Jurkat, Clone E6-1 (cell line): ENCODE measurements around the gene COL6A2.

Experiments used
- DNase-seq: peaks from one replicate; pipeline ENCODE4 v3.0.0-alpha.2; 2011; ENCODE audit warnings: low read depth, low spot score
- H3K4me3 ChIP-seq: 2 replicates; pipeline ENCODE4 v1.5.1; 2011; ENCODE audit warnings: mild to moderate bottlenecking, low read length, control low read depth, moderate library complexity

The COL6A2 gene

DNA sequence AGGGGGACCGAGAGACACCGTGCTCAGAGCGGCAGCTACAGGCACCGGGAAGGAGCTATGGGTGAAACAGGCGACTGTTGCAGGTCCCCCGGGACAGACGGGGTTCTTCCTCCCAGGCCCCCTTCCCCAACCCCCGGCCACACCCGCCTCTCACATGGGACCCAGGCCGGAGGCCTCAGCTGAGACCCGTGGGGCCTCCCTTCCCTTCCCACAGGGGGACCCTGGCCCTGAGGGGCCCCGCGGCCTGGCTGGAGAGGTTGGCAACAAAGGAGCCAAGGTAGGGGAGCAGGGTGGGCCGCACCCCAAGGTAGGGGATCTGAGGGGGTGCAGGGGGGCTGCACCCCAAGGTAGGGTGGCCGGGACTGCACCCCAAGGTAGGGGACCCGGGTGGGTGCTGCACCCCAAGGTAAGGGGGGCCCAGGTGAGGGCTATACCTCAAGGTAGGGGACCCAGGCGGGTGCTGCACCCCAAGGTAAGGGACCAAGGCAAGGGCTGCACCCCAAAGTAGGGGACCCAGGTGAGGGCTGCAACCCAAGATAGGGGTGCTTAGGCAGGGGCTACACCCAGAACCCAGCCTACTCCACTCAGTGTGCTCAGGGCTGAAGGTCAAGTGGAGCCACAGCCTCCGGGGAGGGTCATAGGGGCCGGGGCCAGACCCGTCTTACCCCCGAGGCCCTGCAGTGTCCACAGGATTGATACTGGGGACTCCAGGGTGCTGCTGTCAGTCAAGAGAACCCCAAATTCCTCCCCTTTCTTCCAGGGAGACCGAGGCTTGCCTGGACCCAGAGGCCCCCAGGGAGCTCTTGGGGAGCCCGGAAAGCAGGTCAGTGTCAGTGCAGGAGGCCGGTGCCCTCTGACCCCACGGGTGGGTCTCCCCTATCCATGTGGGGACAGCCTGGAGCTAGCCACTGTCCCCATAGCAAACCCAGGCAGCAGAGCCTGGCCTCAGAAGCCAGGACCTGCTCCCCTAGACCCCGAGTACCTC is 22.7 kb downstream of the COL6A2 start:
- no peak for DNase-seq
- H3K4me3 ChIP-seq = no peak overlapping the region

DNA sequence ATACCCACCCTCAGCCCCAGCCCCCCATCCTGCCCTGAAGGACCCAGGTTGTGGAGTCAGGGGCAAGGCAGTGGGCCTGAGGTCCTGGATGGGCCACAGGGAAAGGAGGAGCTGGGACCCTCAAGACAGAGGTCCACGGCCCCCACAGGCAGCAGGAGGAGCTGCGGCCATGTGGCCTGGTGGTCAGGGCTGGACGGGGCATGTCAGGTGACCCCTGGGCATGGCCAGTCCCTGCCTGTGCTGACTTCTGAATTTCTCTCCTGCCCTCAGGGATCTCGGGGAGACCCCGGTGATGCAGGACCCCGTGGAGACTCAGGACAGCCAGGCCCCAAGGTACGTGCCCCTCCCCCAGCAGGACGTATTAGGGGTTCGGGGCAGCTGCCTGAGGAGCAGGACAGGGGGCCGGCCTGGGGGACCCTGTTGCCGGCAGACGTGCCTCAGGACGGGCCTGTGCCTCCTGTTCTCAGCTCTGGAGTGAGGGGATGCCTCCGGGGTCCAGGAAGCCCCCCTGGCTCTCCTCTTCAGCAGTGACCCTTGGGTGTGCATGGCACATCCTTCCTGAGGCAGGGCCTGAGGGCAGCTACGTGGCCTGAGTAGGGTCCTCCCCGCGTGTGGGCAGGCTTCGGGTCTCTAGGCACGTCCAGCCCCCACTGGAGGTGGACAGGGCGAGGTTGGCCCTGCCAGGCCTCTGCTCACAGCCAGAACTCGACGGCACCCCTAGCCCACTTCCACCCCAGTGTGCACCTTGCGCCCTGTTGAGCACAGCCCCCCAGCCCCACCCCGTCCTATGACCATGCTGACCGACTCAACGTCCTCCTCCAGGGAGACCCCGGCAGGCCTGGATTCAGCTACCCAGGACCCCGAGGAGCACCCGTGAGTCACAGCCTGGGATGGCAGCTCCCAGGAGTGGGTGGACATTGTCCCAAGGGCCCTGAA is 23.6 kb downstream of the COL6A2 start:
- no peak overlapping the region for H3K4me3 ChIP-seq
- no peak for DNase-seq

DNA sequence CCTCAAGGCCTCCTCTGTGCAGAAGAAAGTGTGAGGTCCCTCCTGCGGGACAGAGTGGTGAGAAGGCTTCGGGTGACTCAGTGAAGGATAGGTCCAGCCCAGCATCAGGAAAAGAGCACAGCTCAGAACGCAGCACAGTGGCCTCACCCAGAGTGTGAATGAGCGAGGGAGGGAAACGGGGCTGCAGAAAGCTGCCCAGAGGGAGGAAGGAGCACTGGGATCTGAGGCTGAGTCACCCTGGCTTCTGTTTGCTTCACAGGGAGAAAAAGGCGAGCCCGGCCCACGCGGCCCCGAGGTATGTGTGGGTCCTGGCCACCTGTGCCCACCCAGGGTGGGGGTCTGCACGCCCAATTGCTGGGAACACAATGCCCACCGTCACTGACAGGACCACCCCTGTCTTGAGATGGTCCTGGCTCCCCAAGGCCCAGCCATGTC is 24.3 kb downstream of the COL6A2 start:
- H3K4me3 ChIP-seq = no peak overlapping the region
- DNase-seq = no peak

DNA sequence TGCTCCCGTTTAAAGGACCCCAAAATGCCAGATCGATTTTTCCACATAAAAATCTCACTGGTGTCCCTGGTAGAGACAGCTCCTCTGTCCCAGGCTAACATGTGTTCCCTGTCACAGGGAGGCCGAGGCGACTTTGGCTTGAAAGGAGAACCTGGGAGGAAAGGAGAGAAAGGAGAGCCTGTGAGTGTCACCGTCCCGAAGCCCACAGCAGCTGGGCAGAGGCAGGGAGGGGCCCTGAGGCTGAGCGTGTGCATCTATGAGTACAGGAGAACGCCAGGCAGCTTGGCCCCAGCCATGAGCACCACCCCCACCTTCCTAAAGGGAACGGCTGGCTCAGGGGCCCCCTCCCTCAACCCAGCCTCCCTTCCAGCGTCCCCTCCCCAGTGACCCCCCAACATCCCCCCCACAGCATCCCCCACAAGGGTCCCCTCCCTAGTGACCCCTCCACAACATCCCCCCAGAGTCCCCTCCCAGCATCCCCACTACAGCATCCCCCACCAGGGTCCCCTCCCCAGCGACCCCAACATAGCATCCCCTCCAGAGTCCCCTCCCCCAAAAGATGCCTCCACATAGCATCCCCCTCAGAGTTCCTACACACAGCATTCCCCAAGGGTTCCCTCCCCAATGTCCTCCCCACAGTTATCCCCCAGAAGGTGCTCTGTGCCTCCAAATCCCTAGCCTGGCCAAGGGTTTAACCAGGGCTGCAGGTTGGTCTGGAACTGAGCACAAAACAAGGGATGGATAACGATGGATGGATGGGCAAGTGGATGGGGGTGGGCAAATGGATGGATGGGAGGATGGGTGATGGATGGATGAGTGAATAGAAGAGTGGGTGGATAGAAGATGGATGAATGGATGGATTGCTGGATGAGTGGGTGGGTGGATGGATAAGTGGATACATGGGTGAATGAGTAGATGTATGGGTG is 25.1 kb downstream of the COL6A2 start:
- DNase-seq = no peak
- H3K4me3 ChIP-seq = no peak overlapping the region

DNA sequence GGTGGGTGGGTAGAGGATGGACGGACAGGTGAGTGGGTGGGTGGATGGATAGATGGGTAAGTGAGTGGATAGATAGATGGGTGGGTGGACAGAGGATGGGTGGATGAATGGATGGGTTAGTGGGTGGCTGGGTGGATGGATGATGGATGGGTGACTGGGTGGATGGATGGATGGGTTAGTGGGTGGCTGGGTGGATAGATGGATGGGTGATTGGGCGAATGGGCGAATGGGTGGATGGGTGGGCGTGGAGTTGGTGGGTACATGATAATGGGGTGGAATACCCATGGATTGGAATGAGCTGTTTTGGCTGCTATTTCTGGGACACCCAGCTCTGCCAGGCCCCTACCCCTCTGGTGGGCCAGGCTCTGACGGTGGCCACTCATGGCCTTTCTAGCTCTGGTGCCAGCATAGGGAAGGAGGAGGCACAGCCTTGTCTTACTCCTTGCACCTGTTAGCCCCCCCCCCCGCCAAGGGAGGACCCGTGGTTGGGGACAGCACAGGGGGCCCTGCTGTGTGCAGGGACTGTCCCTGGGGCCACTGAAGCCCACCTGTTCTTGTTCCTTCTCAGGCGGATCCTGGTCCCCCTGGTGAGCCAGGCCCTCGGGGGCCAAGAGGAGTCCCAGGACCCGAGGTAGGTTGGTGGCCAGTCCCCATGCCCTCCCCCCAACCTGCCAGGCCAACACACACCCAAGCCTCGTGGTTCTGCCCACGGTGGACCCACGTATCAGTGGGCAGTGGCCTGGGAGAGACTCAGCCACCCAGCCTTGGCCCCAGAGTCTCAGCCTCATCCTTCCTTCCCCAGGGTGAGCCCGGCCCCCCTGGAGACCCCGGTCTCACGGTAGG is 26.4 kb downstream of the COL6A2 start:
- no peak overlapping the region for H3K4me3 ChIP-seq
- no peak for DNase-seq

DNA sequence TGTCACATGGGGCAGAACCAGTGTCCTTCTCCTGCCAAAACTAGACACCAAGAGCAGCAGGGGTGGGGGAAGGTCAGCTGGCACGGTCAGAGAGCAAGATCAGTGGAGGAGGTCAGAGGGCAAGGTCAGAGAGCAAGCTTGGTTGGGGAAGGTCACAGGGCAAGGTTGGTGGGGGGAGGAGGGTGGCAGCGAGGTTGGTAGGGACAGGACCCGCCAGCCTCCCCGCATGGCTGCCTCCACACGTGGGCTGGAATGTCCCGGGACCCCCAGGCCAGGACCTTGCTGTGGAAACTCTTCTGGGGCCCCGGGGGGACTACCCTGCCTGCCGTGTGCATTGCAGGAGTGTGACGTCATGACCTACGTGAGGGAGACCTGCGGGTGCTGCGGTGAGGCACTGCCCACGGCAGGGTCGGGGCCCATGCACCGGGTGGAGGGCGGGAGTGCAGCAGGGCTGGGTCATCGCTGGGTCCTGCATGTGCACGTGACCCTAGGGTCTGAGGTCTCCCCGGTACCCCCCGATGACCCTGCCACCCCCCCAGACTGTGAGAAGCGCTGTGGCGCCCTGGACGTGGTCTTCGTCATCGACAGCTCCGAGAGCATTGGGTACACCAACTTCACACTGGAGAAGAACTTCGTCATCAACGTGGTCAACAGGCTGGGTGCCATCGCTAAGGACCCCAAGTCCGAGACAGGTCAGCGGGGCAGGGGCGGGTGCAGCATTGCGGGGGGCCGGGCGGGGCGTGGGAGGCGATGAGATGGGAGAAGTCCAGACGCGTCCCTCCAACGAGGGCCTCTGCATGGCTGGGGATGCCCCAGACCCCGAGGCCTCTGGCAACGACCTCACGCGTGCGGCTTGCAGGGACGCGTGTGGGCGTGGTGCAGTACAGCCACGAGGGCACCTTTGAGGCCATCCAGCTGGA is 27.3 kb downstream of the COL6A2 start:
- no peak for DNase-seq
- no peak overlapping the region for H3K4me3 ChIP-seq

DNA sequence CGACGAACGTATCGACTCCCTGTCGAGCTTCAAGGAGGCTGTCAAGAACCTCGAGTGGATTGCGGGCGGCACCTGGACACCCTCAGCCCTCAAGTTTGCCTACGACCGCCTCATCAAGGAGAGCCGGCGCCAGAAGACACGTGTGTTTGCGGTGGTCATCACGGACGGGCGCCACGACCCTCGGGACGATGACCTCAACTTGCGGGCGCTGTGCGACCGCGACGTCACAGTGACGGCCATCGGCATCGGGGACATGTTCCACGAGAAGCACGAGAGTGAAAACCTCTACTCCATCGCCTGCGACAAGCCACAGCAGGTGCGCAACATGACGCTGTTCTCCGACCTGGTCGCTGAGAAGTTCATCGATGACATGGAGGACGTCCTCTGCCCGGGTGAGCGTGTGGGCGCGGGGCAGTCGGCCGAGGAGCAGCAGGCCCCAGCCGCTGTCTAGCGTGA is 28.0 kb downstream of the COL6A2 start:
- no peak overlapping the region for H3K4me3 ChIP-seq
- DNase-seq = no peak

DNA sequence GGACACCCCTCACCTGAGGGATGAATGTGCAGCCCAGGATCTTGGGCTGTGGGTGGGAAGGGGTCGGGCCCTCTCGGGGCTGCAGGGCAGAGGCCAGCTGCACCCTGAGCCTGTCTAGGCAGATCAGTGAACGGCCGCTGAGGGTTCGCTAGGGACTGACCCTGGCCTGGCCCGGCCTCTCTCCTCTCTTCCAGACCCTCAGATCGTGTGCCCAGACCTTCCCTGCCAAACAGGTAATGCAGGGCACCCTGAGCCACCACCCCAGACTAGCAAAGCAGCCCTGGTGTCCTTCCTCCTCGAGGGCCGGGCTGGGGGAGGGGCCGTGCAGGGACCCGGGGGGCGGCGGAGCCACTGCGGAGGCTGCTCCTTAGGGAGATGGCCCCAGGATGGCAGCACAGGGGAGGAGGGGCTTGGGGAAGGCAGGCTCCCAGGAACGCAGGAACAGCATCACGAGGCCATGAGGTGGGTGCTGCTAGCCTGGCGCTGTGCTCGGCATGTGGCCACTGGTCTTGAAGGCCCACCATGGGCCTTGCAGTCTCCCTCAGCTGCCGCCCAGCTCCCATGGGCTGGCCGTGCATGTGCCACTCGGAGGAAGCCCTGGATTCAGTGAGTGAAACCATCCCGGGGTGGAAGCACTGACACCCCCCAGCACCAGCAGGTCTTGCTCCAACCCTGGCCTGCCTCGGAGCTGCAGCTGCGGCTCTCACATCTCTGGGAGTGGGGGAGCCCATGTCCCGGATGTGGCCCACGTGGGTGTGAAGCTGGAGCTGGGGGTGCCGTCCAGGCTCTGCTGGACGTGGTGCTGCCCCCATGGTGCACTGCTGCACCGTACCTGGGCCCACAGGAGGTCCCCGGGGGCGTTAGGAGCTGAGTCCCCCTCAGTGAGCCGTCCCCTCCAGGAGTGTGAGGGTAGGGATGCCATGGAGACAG is 28.7 kb downstream of the COL6A2 start:
- no peak overlapping the region for H3K4me3 ChIP-seq
- DNase-seq = no peak

DNA sequence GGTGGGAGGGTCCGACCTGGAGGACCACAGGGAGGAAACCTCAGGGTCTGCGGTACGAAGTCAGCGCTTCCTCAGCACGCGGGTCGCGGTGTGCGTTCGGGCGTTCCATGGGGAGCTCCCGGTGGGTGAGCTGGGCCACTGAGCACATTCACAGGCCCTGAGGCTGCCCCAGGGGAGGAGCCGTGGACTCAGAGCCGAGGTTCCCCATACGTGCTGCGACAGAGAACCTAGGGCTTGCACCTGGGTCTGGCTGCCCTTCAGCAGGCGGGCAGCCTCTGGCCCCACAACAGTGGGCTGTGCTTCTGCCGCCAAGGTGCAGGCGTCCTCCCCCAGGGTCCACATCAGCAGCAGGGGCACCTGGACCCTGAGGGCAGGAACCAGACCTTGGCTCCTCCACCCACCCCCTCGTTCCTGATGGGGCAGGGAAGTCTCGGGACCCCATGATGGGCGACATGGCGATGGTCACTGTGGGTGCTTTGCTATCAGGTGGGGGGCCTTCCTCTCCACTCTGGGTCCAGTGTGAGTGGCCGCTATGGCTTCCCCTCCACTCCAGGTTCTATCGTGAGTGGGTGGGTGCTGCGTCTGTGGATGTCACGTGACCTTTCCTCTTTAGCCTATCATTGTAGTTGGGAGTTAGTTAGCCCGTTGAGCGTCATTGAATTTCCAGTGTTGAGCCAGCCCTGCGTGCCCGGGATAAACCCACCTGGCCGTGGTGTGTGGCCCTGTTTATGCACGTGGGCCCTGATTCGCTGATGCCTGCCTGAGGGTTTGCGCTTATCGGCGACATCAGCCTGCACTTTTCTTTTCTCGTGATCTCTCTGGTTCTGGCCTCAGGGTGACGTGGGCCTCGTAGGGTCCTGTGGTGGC is 29.6 kb downstream of the COL6A2 start:
- no peak overlapping the region for H3K4me3 ChIP-seq
- DNase-seq = no peak

DNA sequence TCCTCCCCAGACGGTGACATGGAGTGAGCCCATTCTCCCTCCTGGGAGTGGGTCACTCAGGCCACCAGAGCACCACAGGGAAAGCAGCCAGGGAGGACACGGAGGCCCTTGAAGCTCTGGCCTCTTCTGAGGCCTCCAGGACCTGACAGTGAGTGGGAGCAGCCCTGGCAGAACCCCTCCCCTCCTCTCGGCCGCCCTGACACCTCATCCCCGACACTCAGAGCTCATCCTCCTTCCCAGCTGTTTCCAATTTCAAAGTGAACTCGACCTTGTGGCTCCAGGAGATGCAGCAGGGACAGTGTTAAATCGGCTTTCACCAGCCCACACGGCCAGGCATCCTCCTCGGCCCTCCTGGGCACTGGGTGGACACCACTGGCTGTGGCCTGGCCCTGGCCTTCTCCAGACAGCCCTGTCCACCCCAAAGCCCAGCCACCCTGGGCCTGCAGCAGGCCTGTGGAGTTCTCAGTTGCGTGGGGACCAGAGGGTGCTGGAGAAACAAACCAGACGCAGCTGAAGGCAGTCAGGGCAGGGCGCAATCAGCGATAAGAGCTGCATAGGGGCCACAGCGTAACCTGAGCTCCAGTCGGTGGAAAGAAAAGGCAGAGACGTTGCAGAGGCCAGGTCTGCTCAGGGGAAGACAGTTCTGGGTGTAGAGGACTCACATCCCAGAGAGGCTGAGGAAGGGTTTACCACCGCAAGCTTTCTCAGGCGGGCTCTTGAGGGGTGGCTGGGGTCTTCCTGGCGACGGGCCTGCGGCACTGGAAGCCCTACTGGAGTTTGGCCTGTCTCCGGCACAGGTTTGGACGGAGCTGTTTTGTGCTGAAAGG is 30.4 kb downstream of the COL6A2 start:
- DNase-seq = no peak
- H3K4me3 ChIP-seq = no peak overlapping the region

DNA sequence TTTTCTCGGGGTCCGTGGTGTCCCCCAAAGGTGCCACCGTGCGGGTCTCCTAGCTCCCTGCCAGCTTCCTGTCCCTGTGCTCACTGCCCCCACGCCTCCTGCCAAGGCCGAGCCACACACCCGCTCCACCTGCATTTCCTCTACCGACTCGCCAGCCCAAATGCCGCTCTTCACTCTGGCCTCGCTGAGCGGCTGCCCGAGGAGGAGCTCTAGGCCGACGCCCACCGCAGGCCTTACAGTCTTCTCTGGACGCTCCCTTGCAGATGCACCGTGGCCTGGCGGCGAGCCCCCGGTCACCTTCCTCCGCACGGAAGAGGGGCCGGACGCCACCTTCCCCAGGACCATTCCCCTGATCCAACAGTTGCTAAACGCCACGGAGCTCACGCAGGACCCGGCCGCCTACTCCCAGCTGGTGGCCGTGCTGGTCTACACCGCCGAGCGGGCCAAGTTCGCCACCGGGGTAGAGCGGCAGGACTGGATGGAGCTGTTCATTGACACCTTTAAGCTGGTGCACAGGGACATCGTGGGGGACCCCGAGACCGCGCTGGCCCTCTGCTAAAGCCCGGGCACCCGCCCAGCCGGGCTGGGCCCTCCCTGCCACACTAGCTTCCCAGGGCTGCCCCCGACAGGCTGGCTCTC is 31.1 kb downstream of the COL6A2 start:
- no peak overlapping the region for H3K4me3 ChIP-seq
- no peak for DNase-seq

DNA sequence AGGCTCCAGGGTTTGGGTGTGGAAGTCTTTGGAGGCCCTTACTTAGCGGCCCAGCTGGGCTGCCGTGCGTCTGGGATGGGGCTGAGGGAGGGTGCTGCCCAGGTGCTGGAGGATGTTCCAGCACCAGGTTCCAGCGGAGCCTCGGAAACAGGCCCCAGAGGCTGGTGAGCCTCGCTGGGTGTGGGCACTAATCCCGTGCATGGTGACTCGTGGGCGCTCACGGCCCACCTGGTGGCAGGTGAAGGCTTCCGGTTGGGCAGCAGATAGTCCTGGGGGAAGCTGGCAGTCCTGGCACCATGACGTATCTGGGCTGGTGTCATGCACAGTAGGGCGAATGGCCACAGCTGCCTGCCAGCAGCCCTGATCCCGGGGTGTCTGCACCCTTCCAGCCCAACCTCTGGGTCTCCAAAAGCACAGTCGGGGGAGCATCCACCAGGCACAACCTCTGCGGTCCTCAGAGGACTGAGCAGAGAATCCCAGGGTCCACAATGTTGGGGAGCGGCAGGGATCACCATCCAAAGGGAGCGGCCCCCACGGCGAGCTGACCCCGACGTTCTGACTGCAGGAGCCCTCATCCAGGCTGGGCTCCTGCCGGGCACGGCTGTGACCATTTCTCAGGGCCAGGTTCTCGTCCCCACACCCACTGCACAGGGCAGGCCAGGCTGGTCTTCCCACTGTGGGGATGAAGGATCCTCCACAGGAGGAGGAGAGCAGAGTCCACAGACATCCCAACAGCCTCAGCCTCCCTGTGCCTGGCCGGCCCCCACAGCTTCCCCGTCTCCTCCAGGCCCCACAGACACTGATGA is 32.1 kb downstream of the COL6A2 start:
- no peak overlapping the region for H3K4me3 ChIP-seq
- DNase-seq = no peak
